Retina (tissue), 1 donor: Measurements from ENCODE around the gene P4HA2.

ENCODE experiments used
- DNase-seq: peaks from one replicate; pipeline ENCODE4 v3.0.0-alpha.2; 2016

Gene P4HA2

DNA sequence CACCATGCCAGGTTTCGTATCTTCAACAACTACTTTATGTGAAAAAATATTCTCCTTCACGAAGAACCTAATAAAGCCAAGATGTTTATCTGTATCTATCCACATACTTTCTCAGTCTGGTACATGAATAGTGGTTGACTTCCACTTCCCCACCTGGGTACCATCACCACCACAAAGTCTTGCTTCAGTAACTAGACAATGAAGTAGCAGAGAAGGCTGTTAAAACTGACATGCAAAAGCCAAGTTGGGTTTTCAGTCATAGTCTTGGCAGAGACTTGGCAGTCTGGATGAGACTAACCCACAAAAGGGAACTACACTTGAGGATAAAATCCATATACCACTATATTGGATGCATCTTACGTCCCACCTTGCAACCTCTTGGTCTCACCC lies 5.0 kb downstream of the P4HA2 start:
- no peak for DNase-seq

- DNase-seq = no peak
These were observed 5.6 kb downstream of the P4HA2 start for GRCh38 chr5:132221781-132222648.

DNA sequence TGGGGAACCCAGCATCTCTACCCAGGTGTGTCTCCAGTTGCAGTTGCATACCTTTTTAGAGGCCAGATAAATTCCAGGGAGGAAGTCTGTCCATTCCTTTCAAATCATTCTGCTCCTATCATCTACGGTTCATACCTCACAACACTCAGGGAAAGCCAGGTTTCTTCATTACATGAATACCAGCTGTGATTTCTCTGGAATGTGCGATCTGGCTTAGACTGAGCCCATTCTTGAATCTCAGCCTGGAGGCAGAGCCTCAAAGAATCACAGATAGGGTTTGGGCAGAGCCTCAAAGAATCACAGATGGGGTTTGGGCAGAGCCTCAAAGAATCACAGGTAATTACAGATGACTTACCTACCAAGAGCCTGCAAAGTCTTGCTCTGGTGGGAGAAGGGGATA lies 7.2 kb downstream of the P4HA2 start:
- no peak for DNase-seq

DNA sequence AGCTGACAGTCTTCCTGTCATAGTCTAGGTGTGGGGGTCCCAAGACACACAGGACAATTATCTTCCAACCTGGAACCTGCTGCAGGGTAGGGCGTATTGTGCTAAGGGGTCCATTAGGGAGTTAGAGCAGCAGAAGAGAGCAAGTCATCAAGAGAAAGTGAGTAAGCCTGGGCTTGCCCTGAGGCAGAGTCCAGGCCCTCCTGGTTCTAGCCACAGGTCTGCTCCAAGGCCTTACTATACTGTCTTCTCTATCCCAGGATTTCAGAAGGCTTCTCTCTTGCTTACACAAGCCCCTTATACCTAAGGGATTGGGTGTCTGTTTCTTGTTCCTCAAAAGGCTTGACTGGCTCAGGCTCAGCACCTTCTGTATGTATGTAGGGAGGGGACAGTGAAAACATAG lies 7.7 kb downstream of the P4HA2 start:
- no peak for DNase-seq

- no peak for DNase-seq
These were observed 8.2 kb downstream of the P4HA2 start for GRCh38 chr5:132219289-132219970.

GRCh38 chr5:132218321-132218720 lies 9.3 kb downstream of the P4HA2 start:
- no peak for DNase-seq

DNA sequence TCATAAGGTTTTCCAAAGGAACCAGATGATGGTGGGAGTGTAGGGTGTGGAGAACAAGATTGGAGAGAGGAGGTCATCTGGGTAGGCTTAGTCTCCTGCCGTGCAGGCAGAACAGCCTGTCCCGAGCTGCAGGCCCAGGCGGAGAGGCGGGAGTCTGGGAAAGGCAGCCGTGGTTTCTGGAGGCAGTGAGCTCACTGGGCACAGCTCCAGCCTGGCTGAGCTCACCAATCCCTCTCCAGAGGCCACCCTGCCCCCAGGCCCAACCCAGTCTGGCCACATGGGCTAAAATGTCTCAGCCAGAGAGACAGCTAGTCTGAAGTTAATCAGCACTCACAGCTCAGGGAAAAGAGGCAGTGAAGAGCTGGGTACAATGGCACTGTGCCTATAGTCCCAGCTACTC lies 12.3 kb downstream of the P4HA2 start:
- no peak for DNase-seq

DNA sequence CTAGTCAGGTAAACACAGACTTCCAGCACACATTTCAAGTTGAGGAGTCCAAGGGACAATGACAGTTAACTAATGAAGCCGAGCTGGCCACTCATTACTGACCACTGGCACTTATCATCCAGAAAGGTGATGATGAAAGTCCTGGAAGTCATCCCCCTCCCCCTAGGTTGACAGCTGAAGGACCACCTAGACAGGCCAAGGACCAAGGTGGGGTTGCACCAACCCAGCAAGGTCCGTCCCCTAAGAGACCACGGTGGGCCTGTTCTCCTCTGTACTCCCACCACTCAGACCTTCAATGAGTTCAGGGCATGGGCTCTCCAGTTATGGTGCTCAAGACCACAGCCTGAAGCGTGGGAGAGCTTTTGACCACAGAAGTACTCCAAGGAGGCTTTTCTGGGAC lies 13.2 kb downstream of the P4HA2 start:
- DNase-seq = no peak

- DNase-seq = no peak
These were observed 14.0 kb downstream of the P4HA2 start for GRCh38 chr5:132213666-132214065.

DNA sequence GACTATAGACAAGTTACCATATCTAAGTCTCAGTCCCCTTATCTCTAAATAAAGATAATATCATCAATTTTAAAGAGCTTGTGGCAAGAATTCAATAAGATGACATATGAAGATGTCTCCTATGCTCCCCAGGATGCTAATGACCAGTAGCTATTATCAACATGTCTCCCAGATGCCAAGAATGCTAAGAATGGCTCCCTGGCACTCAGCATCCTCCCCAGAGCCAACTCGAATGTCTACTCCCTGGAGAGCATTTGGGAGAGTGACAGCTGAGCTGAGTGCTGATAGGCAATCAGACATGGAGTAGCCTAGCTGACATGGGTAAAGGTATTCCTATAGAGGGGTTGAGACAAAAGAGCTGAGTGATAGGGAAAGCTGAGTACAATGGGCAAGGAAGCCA lies 15.9 kb downstream of the P4HA2 start:
- DNase-seq = no peak

- no peak for DNase-seq
These were observed 16.7 kb downstream of the P4HA2 start for GRCh38 chr5:132210944-132211343.

DNA sequence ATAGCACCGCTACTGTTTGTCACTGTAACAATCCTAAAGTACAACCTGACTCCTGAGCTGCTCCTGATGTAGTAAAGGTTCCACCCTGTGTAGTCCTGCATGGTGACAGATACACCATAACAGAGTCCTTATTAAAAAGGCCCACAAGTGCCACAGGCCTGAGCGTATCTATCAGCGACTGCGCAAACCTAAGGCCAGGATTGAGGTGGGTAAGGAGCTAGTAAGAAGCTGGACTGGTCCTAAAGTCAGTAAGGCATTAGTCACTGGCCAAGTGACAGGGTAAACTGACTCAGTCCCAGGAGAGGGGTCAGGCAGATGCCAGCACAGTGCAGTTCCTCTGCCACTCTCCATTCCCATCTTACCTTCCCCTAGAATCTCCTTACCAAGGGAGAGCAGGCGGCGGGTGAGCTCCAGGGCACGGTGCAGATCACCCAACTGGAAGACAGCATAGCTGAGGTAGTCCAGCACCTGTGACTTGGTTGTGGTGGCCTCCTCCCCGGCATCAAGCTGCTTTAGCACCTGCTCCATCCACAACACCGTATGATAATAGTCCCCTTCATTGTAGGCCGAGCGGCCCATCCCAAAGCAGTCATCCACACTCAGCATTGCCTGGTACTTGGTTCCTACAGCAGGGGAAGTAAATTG lies 17.6 kb downstream of the P4HA2 start:
- DNase-seq = no peak

DNA sequence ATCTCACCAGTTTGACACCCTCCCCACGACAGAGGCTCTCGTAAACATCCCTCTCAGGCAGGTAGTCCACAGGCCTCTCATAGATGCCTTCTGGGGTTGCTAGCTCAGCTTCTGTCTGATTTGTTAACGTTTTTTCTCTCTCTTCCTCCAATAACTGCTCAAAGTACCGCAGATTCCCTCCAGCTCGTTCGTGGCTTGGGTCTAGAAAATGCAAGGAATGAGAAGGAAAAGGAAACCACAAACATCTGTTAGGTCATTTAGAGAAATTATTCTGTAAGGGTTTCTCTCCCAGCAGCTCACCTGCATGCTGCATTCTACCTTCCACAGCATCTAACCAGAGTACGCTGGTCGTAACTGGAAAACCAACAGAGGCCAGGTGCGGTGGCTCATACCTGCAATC lies 18.5 kb downstream of the P4HA2 start:
- no peak for DNase-seq

- no peak for DNase-seq
These were observed 19.9 kb downstream of the P4HA2 start for GRCh38 chr5:132207778-132208177.

GRCh38 chr5:132206782-132207181 lies 20.9 kb downstream of the P4HA2 start:
- DNase-seq = no peak

GRCh38 chr5:132205385-132206125 lies 22.1 kb downstream of the P4HA2 start:
- DNase-seq = no peak

DNA sequence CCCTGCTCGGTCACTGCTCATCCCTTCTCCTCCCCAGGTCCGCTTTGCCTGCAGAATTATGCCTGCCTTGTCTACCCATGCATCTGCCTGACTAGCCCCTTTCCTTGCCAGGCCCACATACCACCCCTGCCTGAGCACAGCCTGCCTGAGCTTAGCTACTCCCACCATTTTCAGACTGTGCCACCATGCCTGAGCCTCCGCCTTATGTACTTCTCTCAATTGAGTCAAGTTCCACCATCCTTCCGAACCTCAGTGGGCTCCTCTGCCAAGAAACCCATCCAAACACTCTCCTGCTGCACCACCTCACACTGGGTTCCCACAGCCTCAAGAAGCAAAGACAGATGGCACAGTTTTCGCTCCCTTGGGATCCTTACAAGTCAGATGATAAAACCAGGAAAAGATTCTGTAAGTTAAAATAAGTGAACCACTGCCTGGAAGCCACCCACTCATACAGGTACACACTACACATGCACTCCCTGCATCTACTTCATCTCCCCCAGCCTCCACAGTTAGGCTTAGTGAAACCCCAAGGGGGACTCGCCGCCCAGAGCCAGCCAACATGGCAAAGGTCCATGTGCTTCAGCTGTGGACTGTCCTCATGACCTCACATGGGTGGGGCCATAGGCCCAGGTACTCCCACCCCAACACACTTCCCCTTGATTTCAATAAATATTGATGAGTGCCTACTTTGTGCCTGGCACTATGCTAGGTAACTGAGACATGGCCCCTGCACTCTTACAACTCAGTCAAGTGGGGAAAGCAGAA lies 23.1 kb downstream of the P4HA2 start:
- DNase-seq = no peak

DNA sequence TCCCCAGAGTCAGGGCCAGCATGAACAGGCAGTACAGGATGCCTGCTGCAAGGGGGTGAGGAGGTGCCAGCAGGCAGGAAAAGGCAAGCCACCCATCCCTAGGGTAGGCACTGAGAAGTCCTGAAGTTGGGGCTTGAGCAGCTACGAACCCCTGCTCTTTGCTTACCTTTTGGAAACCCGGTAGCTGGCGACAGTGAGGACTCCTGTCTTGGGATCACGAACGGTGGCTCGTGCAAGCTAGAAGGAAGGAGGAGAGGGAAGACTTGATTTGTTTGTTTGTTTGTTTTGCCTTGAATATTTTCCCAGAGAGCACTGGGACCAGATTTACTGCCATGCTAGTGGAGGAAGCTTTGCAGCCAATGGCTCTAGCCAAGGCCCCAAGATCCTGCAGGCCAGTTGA lies 23.7 kb downstream of the P4HA2 start:
- no peak for DNase-seq

DNA sequence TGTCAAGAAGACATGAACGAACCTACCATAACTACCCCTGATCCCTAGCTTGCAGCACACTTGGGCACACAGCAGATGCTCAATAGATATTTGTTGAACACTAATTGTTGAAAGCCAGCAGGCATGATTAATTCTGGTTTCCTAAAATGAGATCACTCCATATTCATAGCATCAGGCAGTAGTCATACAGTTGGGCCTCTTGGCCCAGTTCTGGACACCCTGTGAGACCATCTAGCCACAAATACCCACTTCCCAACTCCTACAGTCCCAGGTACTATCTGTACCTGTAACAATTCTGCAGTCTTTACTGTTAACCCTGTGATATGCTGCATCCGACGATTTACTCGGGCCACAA lies 24.2 kb downstream of the P4HA2 start:
- DNase-seq = no peak

DNA sequence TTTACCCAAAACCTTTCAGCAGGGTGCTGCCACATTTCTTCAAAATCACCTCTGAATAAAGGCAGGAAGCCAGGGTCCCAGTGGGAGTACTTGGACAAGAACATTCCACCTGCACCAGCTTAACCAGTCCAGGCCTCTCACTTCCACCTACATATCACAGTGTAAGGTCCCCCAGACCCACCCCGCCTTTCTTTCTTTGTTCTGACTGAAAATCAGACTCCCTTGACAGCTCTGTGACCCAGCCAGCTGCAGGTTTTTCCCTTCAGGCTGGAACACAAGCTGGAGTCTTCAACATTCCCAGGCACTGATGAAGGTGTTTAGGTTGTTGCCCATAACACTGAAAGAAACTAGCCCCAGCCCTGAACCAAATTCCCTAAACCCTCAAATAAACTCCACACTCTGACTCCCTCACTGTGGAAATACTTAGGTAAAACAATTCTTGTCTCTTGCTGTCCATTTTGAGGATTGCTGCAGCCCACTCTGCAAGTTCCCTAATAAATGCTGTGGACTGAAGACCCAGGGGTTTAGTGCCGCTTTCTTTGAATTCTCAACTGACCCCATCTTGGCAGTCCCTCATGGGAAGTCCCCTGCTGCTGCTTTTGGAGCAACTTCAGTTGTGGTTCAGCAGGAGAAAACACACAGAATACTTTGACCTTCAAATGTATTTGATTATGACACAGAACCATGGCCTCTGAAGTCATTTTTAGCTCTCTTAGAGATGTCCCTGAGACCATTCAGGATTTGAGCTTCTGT lies 24.8 kb downstream of the P4HA2 start:
- DNase-seq = no peak

DNA sequence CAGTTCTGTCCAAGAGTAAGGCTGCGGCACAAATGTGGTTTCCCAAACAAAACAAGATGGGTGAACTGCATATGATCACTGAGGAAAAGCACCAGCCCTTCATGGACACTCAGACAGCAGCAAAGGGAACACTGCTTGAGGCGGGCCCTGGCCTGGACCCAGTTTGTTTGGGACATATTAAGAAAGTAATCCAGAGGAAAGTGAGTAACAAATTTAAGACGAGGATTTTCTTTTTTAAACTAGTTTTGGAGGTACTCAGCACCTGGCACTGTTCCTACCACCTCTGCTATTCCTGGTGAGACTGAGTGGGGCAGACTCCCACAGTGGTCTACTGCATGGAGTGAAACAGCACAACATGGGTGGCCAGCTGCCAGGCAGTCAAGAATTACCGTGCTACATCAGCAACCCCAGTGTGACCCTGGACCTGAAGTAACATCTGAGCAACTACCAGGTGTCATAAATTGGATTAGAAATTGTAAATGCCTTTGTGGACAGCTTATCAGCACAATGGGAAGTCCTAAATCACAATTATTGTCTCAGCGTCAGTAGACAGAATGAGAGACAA lies 28.5 kb downstream of the P4HA2 start:
- no peak for DNase-seq

- no peak for DNase-seq
These were observed 29.1 kb downstream of the P4HA2 start for GRCh38 chr5:132198571-132198970.
